Astrocyte (in vitro differentiated cells and primary cell): ENCODE results near the gene CLCN1.

Experiments
- CTCF ChIP-seq: IDR thresholded peaks from 2 replicates; pipeline ENCODE4 v1.5.1; 2011; ENCODE audit warnings: low read depth, mild to moderate bottlenecking, inconsistent platforms, low read length, moderate library complexity; ENCODE audit not compliant: insufficient read depth
- EZH2 ChIP-seq: IDR thresholded peaks from 2 replicates; pipeline ENCODE4 v1.6.1; 2012; ENCODE audit warnings: mild to moderate bottlenecking, low read length, inconsistent platforms; ENCODE audit not compliant: insufficient read depth

GRCh38 chr7:143287935-143288826 is 27.7 kb upstream of the CLCN1 start, which contains the start of gene CASP2:
- TF ChIP-seq CTCF = no peak
- no peak for TF ChIP-seq EZH2
